ENCODE results near the gene CD3D. TPM values are rescaled to one million over a fixed set of nuclear protein-coding genes. Genes with fewer than 3 reads are reported as not detected.
A peak's percentile ranks its signal among the peaks of the same experiment; 100 is the strongest.

CD3D gene
- total and polyA plus RNA-seq, 3 experiments from 2014 or later, result 426 to 1,253 (median 438) TPM

GRCh38 chr11:118373263-118373662, 30.8 kb upstream of the CD3D start:
- Histone ChIP-seq H3K9me3 (ENCODE audit: low read length) (no peaks in the 10 kb centered on the region), H3K4me1 (ENCODE audit: insufficient read depth, low read length) (no peaks in the 10 kb centered on the region), H3K36me3 (ENCODE audit: insufficient read depth, low read length) (peaks cover 60% of the 10 kb centered on the region), H3K4me3 (ENCODE audit: low read length) (no peak overlapping the region), H3K27me3 (ENCODE audit: insufficient read depth, low read length, poor library complexity, severe bottlenecking) (no peaks in the 10 kb centered on the region), H3K27ac (ENCODE audit: low read depth, low read length) (no peak overlapping the region)
- Mint-ChIP-seq H3K27me3 (no peaks in the 10 kb centered on the region), H3K27ac (peak overlapping the region in 1 of 8 donors; percentile 15), H3K36me3 (peaks cover 20 to 97% (median 46%) of the 10 kb centered on the region in 3 donors), H3K9me3 (no peaks in the 10 kb centered on the region), H3K4me1 (no peaks in the 10 kb centered on the region), H3K4me3 (no peak overlapping the region)
- ChIA-PET CTCF (interaction anchor here (0.8 to 1.0 kb wide), 2 partner anchors 12 to 115 kb away, joined by 3 to 4 read pairs; no protein-coding TSS in a partner anchor), POLR2A (interaction anchor here (0.6 kb wide), 1 partner anchor 121 kb away, joined by 5 read pairs; no protein-coding TSS in a partner anchor)
- no peak for DNase-seq

- Mint-ChIP-seq H3K27me3 (no peaks in the 10 kb centered on the region), H3K4me3 (no peak overlapping the region), H3K9me3 (no peaks in the 10 kb centered on the region), H3K4me1 (peaks cover 2 to 6% (median 4%) of the 10 kb centered on the region in 3 donors), H3K36me3 (peaks cover 27 to 94% (median 46%) of the 10 kb centered on the region in 3 donors), H3K27ac (no peak overlapping the region)
- Histone ChIP-seq H3K27ac (ENCODE audit: low read depth, low read length) (no peak overlapping the region), H3K27me3 (ENCODE audit: insufficient read depth, low read length, poor library complexity, severe bottlenecking) (no peaks in the 10 kb centered on the region), H3K36me3 (ENCODE audit: insufficient read depth, low read length) (peaks cover 70% of the 10 kb centered on the region), H3K4me3 (ENCODE audit: low read length) (no peak overlapping the region), H3K4me1 (ENCODE audit: insufficient read depth, low read length) (no peaks in the 10 kb centered on the region), H3K9me3 (ENCODE audit: low read length) (no peaks in the 10 kb centered on the region)
- ChIA-PET CTCF (no interaction called here), POLR2A (no interaction called here)
- DNase-seq, result no peak
Observed at GRCh38 chr11:118370774-118371173, 28.3 kb upstream of the CD3D start.

GRCh38 chr11:118366287-118366686, 23.8 kb upstream of the CD3D start:
- Mint-ChIP-seq H3K36me3 (peaks cover 15 to 89% (median 35%) of the 10 kb centered on the region in 3 donors), H3K27me3 (no peaks in the 10 kb centered on the region), H3K27ac (peak overlapping the region in 5 of 8 donors; percentile 26 to 85 (median 45)), H3K4me3 (no peak overlapping the region), H3K9me3 (no peaks in the 10 kb centered on the region), H3K4me1 (peaks cover 25 to 42% (median 31%) of the 10 kb centered on the region in 3 donors)
- H3K36me3 ChIP-seq (ENCODE audit: insufficient read depth, low read length), result peaks cover 55% of the 10 kb centered on the region
- H3K4me3 ChIP-seq (ENCODE audit: low read length), result no peak overlapping the region
- ChIA-PET POLR2A (no interaction called here), CTCF (interaction anchor here (0.8 to 3.2 kb wide), 3 partner anchors 12 to 153 kb away, joined by 3 to 8 read pairs (median 3); no protein-coding TSS in a partner anchor)
- H3K27ac ChIP-seq (ENCODE audit: low read depth, low read length), result no peak overlapping the region
- H3K9me3 ChIP-seq (ENCODE audit: low read length), result no peaks in the 10 kb centered on the region
- H3K4me1 ChIP-seq (ENCODE audit: insufficient read depth, low read length), result peaks cover 16% of the 10 kb centered on the region
- no peaks in the 10 kb centered on the region for H3K27me3 ChIP-seq (ENCODE audit: insufficient read depth, low read length, poor library complexity, severe bottlenecking)
- DNase-seq, result no peak

- Mint-ChIP-seq H3K9me3 (no peaks in the 10 kb centered on the region), H3K27me3 (no peaks in the 10 kb centered on the region), H3K4me1 (peaks cover 32 to 54% (median 43%) of the 10 kb centered on the region in 3 donors), H3K36me3 (peaks cover 12 to 79% (median 28%) of the 10 kb centered on the region in 3 donors), H3K4me3 (no peak overlapping the region), H3K27ac (peak overlapping the region in 1 of 8 donors; percentile 51)
- H3K4me1 ChIP-seq (ENCODE audit: insufficient read depth, low read length), result peaks cover 27% of the 10 kb centered on the region
- CTCF ChIA-PET, result interaction anchor here (0.7 to 3.2 kb wide), 8 partner anchors 10 to 167 kb away, joined by 3 to 8 read pairs (median 4); no protein-coding TSS in a partner anchor
- H3K4me3 ChIP-seq (ENCODE audit: low read length), result no peak overlapping the region
- no peak overlapping the region for H3K27ac ChIP-seq (ENCODE audit: low read depth, low read length)
- no peaks in the 10 kb centered on the region for H3K9me3 ChIP-seq (ENCODE audit: low read length)
- H3K36me3 ChIP-seq (ENCODE audit: insufficient read depth, low read length), result peaks cover 44% of the 10 kb centered on the region
- POLR2A ChIA-PET, result interaction anchor here (0.7 to 1.3 kb wide), 3 partner anchors 34 to 163 kb away, joined by 3 read pairs; partner anchors contain the start of gene CD3E
- no peak for DNase-seq
- no peaks in the 10 kb centered on the region for H3K27me3 ChIP-seq (ENCODE audit: insufficient read depth, low read length, poor library complexity, severe bottlenecking)
Observed at GRCh38 chr11:118364956-118365615, 22.6 kb upstream of the CD3D start.

- H3K4me1 Mint-ChIP-seq, result peaks cover 41 to 57% (median 56%) of the 10 kb centered on the region in 3 donors
- Histone ChIP-seq H3K4me3 (ENCODE audit: low read length) (peak within 1 kb of the TSS; percentile 96), H3K27ac (ENCODE audit: low read depth, low read length) (peak within 1 kb of the TSS; percentile 95), H3K36me3 (ENCODE audit: insufficient read depth, low read length) (peaks cover under 1% of the 10 kb centered on the region), H3K4me1 (ENCODE audit: insufficient read depth, low read length) (peaks cover 35% of the 10 kb centered on the region), H3K9me3 (ENCODE audit: low read length) (no peaks in the 10 kb centered on the region), H3K27me3 (ENCODE audit: insufficient read depth, low read length, poor library complexity, severe bottlenecking) (no peaks in the 10 kb centered on the region)
- peak within 1 kb of the TSS; percentile 91 to 99 (median 97) for H3K4me3 Mint-ChIP-seq
- ChIA-PET POLR2A (interaction anchor here (0.6 to 1.5 kb wide), 12 partner anchors 15 to 1221 kb away, joined by 3 to 10 read pairs (median 4); partner anchors contain the start of genes CD3D, CD3E, CD3G and JAML), CTCF (interaction anchor here (1.2 kb wide), 4 partner anchors 53 to 161 kb away, joined by 3 to 6 read pairs (median 4); no protein-coding TSS in a partner anchor)
- peaks cover 0 to 43% (median 10%) of the 10 kb centered on the region in 3 donors for H3K36me3 Mint-ChIP-seq
- peaks cover 0 to 7% of the 10 kb centered on the region in 2 donors for H3K27me3 Mint-ChIP-seq
- peaks cover 0 to 3% (median 0%) of the 10 kb centered on the region in 5 donors for H3K9me3 Mint-ChIP-seq
- peak within 1 kb of the TSS; percentile 95 to 100 (median 98) for H3K27ac Mint-ChIP-seq
- DNase-seq, result peak; percentile 93 to 99 (median 95)
Observed at GRCh38 chr11:118359295-118359958, 16.9 kb upstream of the CD3D start, which contains the start of gene UBE4A. Gene UBE4A, plus strand, starts transcription at chr11:118359600. Its CDS starts 5,481 bp downstream, at chr11:118365081.

- H3K4me1 ChIP-seq (ENCODE audit: insufficient read depth, low read length), result peaks cover 35% of the 10 kb centered on the region
- H3K27ac ChIP-seq (ENCODE audit: low read depth, low read length), result no peak overlapping the region
- Mint-ChIP-seq H3K27ac (peak overlapping the region in 7 of 8 donors; percentile 9 to 99 (median 48)), H3K27me3 (peaks cover 0 to 7% of the 10 kb centered on the region in 2 donors), H3K9me3 (peaks cover 0 to 3% (median 0%) of the 10 kb centered on the region in 5 donors), H3K4me1 (peaks cover 40 to 57% (median 48%) of the 10 kb centered on the region in 3 donors), H3K36me3 (peaks cover 0 to 41% (median 12%) of the 10 kb centered on the region in 3 donors), H3K4me3 (peak overlapping the region in 1 of 7 donors; percentile 11)
- CTCF ChIA-PET, result no interaction called here
- H3K36me3 ChIP-seq (ENCODE audit: insufficient read depth, low read length), result peaks cover 4% of the 10 kb centered on the region
- no peak for DNase-seq
- no peak overlapping the region for H3K4me3 ChIP-seq (ENCODE audit: low read length)
- POLR2A ChIA-PET, result no interaction called here
- H3K27me3 ChIP-seq (ENCODE audit: insufficient read depth, low read length, poor library complexity, severe bottlenecking), result no peaks in the 10 kb centered on the region
- no peaks in the 10 kb centered on the region for H3K9me3 ChIP-seq (ENCODE audit: low read length)
Observed at GRCh38 chr11:118358071-118358470, 15.6 kb upstream of the CD3D start.

- peaks cover 21 to 45% (median 38%) of the 10 kb centered on the region in 3 donors for H3K4me1 Mint-ChIP-seq
- peaks cover 39% of the 10 kb centered on the region for H3K36me3 ChIP-seq (ENCODE audit: insufficient read depth, low read length)
- no peak overlapping the region for H3K4me3 Mint-ChIP-seq
- H3K27ac Mint-ChIP-seq, result peak overlapping the region; percentile 83 to 97 (median 92)
- POLR2A ChIA-PET, result no interaction called here
- no peaks in the 10 kb centered on the region for H3K9me3 Mint-ChIP-seq
- peak in 2 of 5 donors; percentile 53 to 68 for DNase-seq
- no peak overlapping the region for H3K27ac ChIP-seq (ENCODE audit: low read depth, low read length)
- H3K4me1 ChIP-seq (ENCODE audit: insufficient read depth, low read length), result peaks cover 23% of the 10 kb centered on the region
- CTCF ChIA-PET, result interaction anchor here (0.8 to 4.3 kb wide), 10 partner anchors 10 to 155 kb away, joined by 3 to 39 read pairs (median 4); partner anchors contain the start of genes CD3D, CD3G and JAML
- H3K27me3 Mint-ChIP-seq, result no peaks in the 10 kb centered on the region
- no peaks in the 10 kb centered on the region for H3K27me3 ChIP-seq (ENCODE audit: insufficient read depth, low read length, poor library complexity, severe bottlenecking)
- no peak overlapping the region for H3K4me3 ChIP-seq (ENCODE audit: low read length)
- H3K36me3 Mint-ChIP-seq, result peaks cover 0 to 61% (median 33%) of the 10 kb centered on the region in 3 donors
- H3K9me3 ChIP-seq (ENCODE audit: low read length), result no peaks in the 10 kb centered on the region
Observed at GRCh38 chr11:118353084-118353710, 10.7 kb upstream of the CD3D start.
